Subcutaneous abdominal adipose tissue (tissue), 5 donors: ENCODE data around the gene LILRB1.

ENCODE experiments used
- H3K27ac ChIP-seq: one replicate; pipeline ENCODE4 v1.7.0; 2013; ENCODE audit warnings: low read depth, mild to moderate bottlenecking, inconsistent platforms, low read length, moderate library complexity
- H3K27me3 ChIP-seq, 5 donors: one replicate each; pipeline ENCODE4 v1.7.0; 2013; ENCODE audit warnings: low read length in 5 of 5, inconsistent platforms in 1 of 5; ENCODE audit not compliant: control insufficient read depth in 5 of 5, insufficient read depth in 4 of 5
- H3K36me3 ChIP-seq, 5 donors: one replicate each; pipeline ENCODE4 v1.7.0; 2013; ENCODE audit warnings: low read length in 5 of 5; ENCODE audit not compliant: control insufficient read depth in 5 of 5, insufficient read depth in 5 of 5
- H3K4me1 ChIP-seq, 5 donors: one replicate each; pipeline ENCODE4 v1.7.0; 2013; ENCODE audit warnings: low read length in 5 of 5, mild to moderate bottlenecking in 3 of 5, moderate library complexity in 1 of 5; ENCODE audit not compliant: control insufficient read depth in 5 of 5, insufficient read depth in 5 of 5
- H3K4me3 ChIP-seq, 5 donors: one replicate each; pipeline ENCODE4 v1.7.0; 2013; ENCODE audit warnings: low read length in 5 of 5, low read depth in 1 of 5
- H3K9ac ChIP-seq, 5 donors: one replicate each; pipeline ENCODE4 v1.7.0; 2013; ENCODE audit warnings: low read length in 5 of 5, mild to moderate bottlenecking in 4 of 5, moderate library complexity in 3 of 5
- H3K9me3 ChIP-seq, 5 donors: one replicate each; pipeline ENCODE4 v1.7.0; 2013; ENCODE audit warnings: low read length in 5 of 5; ENCODE audit not compliant: control insufficient read depth in 5 of 5
- donor health status: healthy.
- donor health status: healthy.
- donor health status: healthy.
- donor health status: healthy.
- donor health status: healthy.

The LILRB1 gene

DNA sequence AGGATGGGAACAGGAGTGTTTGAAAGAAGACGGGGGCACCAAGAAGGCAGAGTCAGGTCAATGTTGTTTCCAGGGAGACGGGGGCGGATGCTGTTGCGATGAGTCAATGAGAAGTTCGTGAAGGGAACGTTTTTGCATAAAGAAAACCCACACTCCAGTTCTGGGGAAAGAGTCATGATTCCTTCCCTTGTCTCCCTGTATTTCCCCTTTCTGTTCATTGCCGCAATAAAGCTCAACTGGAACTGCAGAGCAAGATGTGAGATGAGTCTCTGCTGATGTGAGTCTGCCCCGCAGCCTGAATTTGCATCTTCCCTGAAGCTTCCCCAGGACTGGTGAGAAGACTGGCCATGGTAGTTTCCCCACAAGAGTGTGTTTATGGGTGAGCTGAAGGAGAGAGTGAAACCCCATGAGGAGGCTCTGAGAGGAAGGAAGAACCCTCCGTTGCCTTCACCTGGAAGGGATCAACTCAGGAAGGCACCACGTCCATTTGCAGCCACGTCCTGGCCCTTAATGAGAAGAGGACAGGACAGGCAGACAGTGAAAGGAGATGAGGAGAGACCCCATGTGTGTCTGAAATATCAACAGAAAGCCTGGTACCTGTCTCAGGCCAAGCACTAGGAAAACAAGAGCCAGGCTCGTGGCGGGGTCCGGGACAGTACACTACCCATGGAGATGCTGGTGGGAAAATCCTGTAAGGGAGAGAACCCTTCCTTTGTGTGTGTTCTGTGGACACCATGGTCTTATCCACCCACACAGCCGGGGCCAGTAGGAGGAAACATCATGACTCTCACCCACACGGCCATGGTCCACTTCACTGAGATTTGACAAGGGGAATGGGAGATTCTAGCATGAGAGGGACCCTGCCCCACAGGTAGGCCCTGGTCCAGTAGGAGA, 23.1 kb upstream of the LILRB1 start:
- peaks cover 0 to 23% (median 0%) of the 10 kb centered on the region in 5 donors for H3K4me1 ChIP-seq
- H3K27ac ChIP-seq: no peak overlapping the region
- H3K27me3 ChIP-seq: peaks cover 0 to 8% (median 2%) of the 10 kb centered on the region in 5 donors
- H3K9me3 ChIP-seq: peaks cover 5 to 15% (median 8%) of the 10 kb centered on the region in 5 donors
- H3K36me3 ChIP-seq: no peaks in the 10 kb centered on the region
- no peak overlapping the region for H3K9ac ChIP-seq
- no peak overlapping the region for H3K4me3 ChIP-seq

- Histone ChIP-seq H3K9me3 (peaks cover 5 to 15% (median 8%) of the 10 kb centered on the region in 5 donors), H3K27ac (no peak overlapping the region), H3K36me3 (no peaks in the 10 kb centered on the region), H3K27me3 (peaks cover 0 to 8% (median 2%) of the 10 kb centered on the region in 5 donors), H3K9ac (no peak overlapping the region), H3K4me1 (peaks cover 0 to 23% (median 0%) of the 10 kb centered on the region in 5 donors), H3K4me3 (no peak overlapping the region)
Observed at GRCh38 chr19:54607785-54608150, 22.5 kb upstream of the LILRB1 start.

GRCh38 chr19:54608205-54608604, 22.1 kb upstream of the LILRB1 start:
- no peaks in the 10 kb centered on the region for H3K36me3 ChIP-seq
- H3K4me3 ChIP-seq: no peak overlapping the region
- peaks cover 0 to 23% (median 0%) of the 10 kb centered on the region in 5 donors for H3K4me1 ChIP-seq
- H3K9me3 ChIP-seq: peaks cover 5 to 15% (median 8%) of the 10 kb centered on the region in 5 donors
- H3K9ac ChIP-seq: no peak overlapping the region
- no peak overlapping the region for H3K27ac ChIP-seq
- H3K27me3 ChIP-seq: peaks cover 0 to 8% (median 2%) of the 10 kb centered on the region in 5 donors

DNA sequence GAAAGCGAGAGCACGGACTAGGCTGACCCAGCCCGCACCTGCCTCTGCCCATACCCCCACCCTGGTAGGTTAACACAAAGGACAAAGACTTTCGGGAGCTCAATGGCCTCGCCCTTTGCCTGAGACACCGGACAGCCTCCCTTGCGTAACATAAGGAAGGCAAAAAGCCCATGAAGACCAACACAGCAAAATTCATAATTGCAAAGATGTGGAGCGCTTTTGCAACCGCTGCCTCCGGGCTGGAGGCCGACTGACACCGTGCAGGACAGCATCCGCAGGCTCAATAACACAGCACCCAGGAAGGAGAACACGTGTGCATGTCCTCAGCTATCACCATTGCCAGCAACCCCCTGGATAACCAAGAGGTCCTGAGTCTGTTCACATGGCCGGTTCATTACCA, 21.5 kb upstream of the LILRB1 start:
- Histone ChIP-seq H3K4me3 (no peak overlapping the region), H3K9ac (no peak overlapping the region), H3K27ac (no peak overlapping the region), H3K36me3 (no peaks in the 10 kb centered on the region), H3K4me1 (peaks cover 0 to 23% (median 0%) of the 10 kb centered on the region in 5 donors), H3K9me3 (peaks cover 5 to 15% (median 8%) of the 10 kb centered on the region in 5 donors), H3K27me3 (peaks cover 0 to 8% (median 2%) of the 10 kb centered on the region in 5 donors)

DNA sequence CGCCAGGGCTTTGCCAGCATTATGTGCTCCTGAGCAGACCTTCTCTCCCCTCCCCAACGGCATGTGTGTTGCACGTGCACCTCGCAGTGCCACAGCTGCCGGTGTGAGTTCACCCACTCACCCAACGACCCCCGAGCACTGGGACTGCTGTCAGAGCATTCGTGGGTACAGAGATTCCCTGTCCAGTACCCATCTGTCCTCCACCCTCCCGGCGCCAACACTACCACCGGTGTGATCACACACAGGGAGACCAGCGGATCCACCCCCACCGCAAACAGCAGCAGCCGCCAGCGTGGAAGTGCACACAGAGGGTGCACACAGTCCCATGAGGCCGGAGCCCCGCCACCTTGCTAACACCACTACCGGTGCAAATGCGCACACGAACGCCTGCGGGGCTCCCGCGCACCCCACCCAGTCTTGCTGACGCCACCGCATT, 20.9 kb upstream of the LILRB1 start:
- Histone ChIP-seq H3K27me3 (peaks cover 0 to 8% (median 2%) of the 10 kb centered on the region in 5 donors), H3K9ac (no peak overlapping the region), H3K4me1 (peaks cover 0 to 23% (median 0%) of the 10 kb centered on the region in 5 donors), H3K4me3 (no peak overlapping the region), H3K36me3 (no peaks in the 10 kb centered on the region), H3K9me3 (peaks cover 5 to 15% (median 8%) of the 10 kb centered on the region in 5 donors), H3K27ac (no peak overlapping the region)

DNA sequence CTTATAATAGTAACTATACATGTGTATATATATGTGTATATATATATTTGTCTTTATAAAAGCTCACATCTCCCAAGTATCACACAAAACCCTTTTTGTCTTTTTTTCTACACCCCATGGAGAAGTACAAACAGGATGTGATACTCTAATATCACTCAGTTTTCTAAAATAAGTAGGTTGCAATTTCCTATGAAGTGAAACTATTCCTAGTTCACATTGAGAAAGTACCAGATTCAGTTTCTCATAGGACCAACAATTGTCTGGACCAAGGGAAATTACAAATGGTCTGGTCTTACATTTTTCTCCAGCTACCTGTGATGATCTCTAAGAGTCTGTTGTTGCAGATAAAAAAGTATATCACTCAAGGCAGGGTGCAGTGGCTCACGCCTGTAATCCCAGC, 17.9 kb upstream of the LILRB1 start:
- peaks cover 0 to 4% (median 2%) of the 10 kb centered on the region in 5 donors for H3K27me3 ChIP-seq
- peaks cover 0 to 9% (median 0%) of the 10 kb centered on the region in 5 donors for H3K4me1 ChIP-seq
- H3K4me3 ChIP-seq: no peak overlapping the region
- H3K9me3 ChIP-seq: peaks cover 0 to 10% (median 4%) of the 10 kb centered on the region in 5 donors
- H3K36me3 ChIP-seq: no peaks in the 10 kb centered on the region
- H3K9ac ChIP-seq: no peak overlapping the region
- no peak overlapping the region for H3K27ac ChIP-seq

DNA sequence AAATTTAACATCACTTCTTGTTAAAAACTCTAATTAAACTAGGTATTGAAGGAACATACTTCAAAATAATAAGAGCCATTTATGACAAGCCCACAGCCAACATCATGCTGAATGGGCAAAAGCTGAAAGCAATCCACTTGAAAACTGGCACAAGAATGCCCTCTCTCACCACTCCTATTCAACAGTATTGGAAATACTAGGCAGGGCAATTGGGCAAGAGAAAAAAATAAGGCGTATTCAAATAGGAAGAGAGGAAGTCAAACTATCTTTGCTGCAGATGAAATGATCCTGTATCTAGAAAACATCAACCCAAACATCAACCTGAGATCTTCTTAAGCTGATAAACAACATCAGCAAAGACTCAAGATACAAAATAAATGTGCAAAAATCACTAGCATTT, 15.6 kb upstream of the LILRB1 start:
- Histone ChIP-seq H3K4me3 (no peak overlapping the region), H3K9ac (no peak overlapping the region), H3K36me3 (no peaks in the 10 kb centered on the region), H3K9me3 (peaks cover 0 to 10% (median 3%) of the 10 kb centered on the region in 5 donors), H3K27ac (no peak overlapping the region), H3K4me1 (no peaks in the 10 kb centered on the region), H3K27me3 (no peaks in the 10 kb centered on the region)

GRCh38 chr19:54616057-54616456, 14.2 kb upstream of the LILRB1 start:
- Histone ChIP-seq H3K27ac (no peak overlapping the region), H3K27me3 (no peaks in the 10 kb centered on the region), H3K4me3 (no peak overlapping the region), H3K9ac (no peak overlapping the region), H3K36me3 (no peaks in the 10 kb centered on the region), H3K4me1 (no peaks in the 10 kb centered on the region), H3K9me3 (peaks cover 0 to 10% (median 0%) of the 10 kb centered on the region in 5 donors)

DNA sequence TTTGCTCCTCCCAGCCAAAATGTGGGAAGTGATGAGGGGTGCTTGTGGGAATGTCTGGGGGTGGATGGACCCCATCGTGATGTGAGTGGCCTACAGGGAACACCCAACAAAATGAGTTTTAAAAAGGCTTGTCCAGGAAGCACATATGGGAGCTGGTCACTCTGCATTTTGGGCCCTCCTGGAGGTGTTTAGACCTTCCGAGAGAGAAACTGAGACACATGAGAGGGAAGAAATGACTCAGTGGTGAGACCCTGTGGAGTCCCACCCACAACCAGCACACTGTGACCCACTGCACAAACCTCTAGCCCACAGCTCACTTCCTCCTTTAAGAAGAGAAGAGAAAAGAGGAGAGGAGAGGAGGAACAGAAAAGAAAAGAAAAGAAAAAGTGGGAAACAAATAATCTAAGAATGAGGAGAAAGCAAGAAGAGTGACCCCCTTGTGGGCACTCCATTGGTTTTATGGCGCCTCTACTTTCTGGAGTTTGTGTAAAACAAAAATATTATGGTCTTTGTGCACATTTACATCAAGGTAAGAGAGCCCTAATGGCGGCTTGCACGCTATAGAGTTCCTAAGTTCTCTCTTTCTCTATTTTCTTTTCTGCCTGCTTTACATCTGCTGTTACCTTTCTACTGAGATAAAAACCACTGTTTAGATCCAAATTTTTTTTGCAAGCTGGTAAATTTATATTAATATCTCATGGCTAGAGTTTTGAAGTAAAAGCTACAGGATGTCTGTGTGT, 13.3 kb upstream of the LILRB1 start:
- Histone ChIP-seq H3K36me3 (no peaks in the 10 kb centered on the region), H3K4me3 (no peak overlapping the region), H3K4me1 (no peaks in the 10 kb centered on the region), H3K9me3 (peaks cover 0 to 10% (median 0%) of the 10 kb centered on the region in 5 donors), H3K9ac (no peak overlapping the region), H3K27me3 (no peaks in the 10 kb centered on the region), H3K27ac (no peak overlapping the region)

DNA sequence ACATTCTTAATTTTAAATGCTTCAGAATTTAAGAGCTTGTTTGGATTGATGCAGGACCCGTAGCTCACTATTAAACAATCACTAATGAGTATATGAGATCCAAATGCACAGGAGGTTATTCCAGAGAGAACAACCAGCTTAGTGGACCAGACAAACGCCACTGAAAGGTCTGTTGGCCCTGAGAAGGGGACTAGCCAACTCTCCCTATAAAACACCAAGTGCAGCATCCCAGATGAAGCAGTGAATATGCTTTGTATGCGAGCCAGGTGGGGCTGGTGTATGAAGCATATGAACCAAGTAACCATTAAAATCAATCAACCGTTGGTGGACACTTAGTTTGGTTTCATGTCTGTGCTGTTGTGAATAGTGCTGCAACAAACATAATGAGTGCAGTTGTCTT, 9.8 kb upstream of the LILRB1 start:
- H3K27me3 ChIP-seq: no peaks in the 10 kb centered on the region
- no peaks in the 10 kb centered on the region for H3K36me3 ChIP-seq
- H3K9me3 ChIP-seq: peaks cover 0 to 5% (median 0%) of the 10 kb centered on the region in 5 donors
- no peak overlapping the region for H3K9ac ChIP-seq
- H3K4me3 ChIP-seq: no peak overlapping the region
- no peak overlapping the region for H3K27ac ChIP-seq
- no peaks in the 10 kb centered on the region for H3K4me1 ChIP-seq
